SK-N-SH (cell line): Measurements from ENCODE around the gene MAD1L1. TPM values are rescaled to one million over a fixed set of nuclear protein-coding genes. Genes with fewer than 3 reads are reported as not detected.

Experiments
- CTCF ChIA-PET: fragments of 300-600, 350-600 bp; formaldehyde crosslinking; extraction: SDS; loops from one replicate; lab custom pipeline; 2021; lab: Yijun Ruan, JAX
- POLR2A ChIA-PET: fragments of 350-600 bp; sonication (Branson Sonifier 250); formaldehyde crosslinking; extraction: SDS; loops from one replicate; lab custom pipeline; 2020; ENCODE audit warnings: antibody characterized with exemption, inconsistent platforms; lab: Yijun Ruan, JAX
- DNase-seq: peaks from one replicate; pipeline ENCODE4 v3.0.0; 2012
- H2AFZ ChIP-seq: fragments of 200-600 bp; sonication (generic); 2 replicates; pipeline ENCODE4 v1.8.1; 2016; ENCODE audit warnings: antibody characterized with exemption, mild to moderate bottlenecking, low read depth
- H3F3A ChIP-seq: fragments of 200-600 bp; sonication (generic); replicated peaks from 2 replicates; pipeline ENCODE3; 2016; ENCODE audit warnings: antibody characterized with exemption, mild to moderate bottlenecking; ENCODE audit not compliant: insufficient read depth
- H3K27ac ChIP-seq, 2 experiments: fragments of 200-500 bp in 1 of 2; fragments of 200-600 bp in 1 of 2; sonication (Bioruptor generic) in 1 of 2; sonication (generic), shearing (Covaris generic) in 1 of 2; 2 replicates each; pipeline versions ENCODE4 v1.5.1 to v1.6.1; 2014 to 2016; ENCODE audit warnings: low read depth in 2 of 2, inconsistent platforms in 1 of 2, low read length in 1 of 2, mild to moderate bottlenecking in 1 of 2, mixed read lengths in 1 of 2
- H3K27me3 ChIP-seq: fragments of 200-600 bp; sonication (generic), shearing (Covaris generic); 2 replicates; pipeline ENCODE4 v1.6.1; 2016; ENCODE audit warnings: mixed run types; ENCODE audit not compliant: insufficient read depth
- H3K36me3 ChIP-seq, 2 experiments: fragments of 200-500 bp in 1 of 2; fragments of 200-600 bp in 1 of 2; sonication (Bioruptor generic) in 1 of 2; sonication (generic) in 1 of 2; replicated peaks in 1 of 2; 2 replicates each; pipeline versions ENCODE3 to v1.5.1; 2014 to 2016; ENCODE audit warnings: low read length in 1 of 2, mild to moderate bottlenecking in 1 of 2; ENCODE audit not compliant: insufficient read depth in 2 of 2, control insufficient read depth in 1 of 2
- H3K4me1 ChIP-seq, 2 experiments: fragments of 200-500 bp in 1 of 2; fragments of 200-600 bp in 1 of 2; sonication (Bioruptor generic) in 1 of 2; sonication (generic), shearing (Covaris generic) in 1 of 2; 2 replicates each; pipeline versions ENCODE4 v1.5.1 to v1.6.1; 2014 to 2016; ENCODE audit warnings: low read depth in 1 of 2, low read length in 1 of 2, mixed run types in 1 of 2; ENCODE audit not compliant: insufficient read depth in 2 of 2, control insufficient read depth in 1 of 2
- H3K4me2 ChIP-seq: fragments of 200-600 bp; sonication (generic), shearing (Covaris generic); 2 replicates; pipeline ENCODE4 v1.6.1; 2017; ENCODE audit warnings: mixed run types
- H3K4me3 ChIP-seq, 2 experiments: fragments of 200-500 bp in 1 of 2; fragments of 200-600 bp in 1 of 2; sonication (Bioruptor generic) in 1 of 2; sonication (generic), shearing (Covaris generic) in 1 of 2; 2 replicates each; pipeline versions ENCODE4 v1.5.1 to v1.8.1; 2014 to 2016; ENCODE audit warnings: low read depth in 2 of 2, inconsistent platforms in 1 of 2, low read length in 1 of 2, mild to moderate bottlenecking in 1 of 2, mixed read lengths in 1 of 2, moderate library complexity in 1 of 2
- H3K79me2 ChIP-seq: fragments of 200-600 bp; sonication (generic); 2 replicates; pipeline ENCODE4 v1.8.1; 2017; ENCODE audit warnings: mild to moderate bottlenecking; ENCODE audit not compliant: insufficient read depth
- H3K9ac ChIP-seq: fragments of 200-600 bp; sonication (generic); 2 replicates; pipeline ENCODE4 v1.6.1; 2017; ENCODE audit warnings: mixed run types
- H3K9me2 ChIP-seq: fragments of 200-600 bp; sonication (generic); 2 replicates; pipeline ENCODE4 v1.6.1; 2017; ENCODE audit warnings: mixed run types
- H3K9me3 ChIP-seq: fragments of 200-600 bp; sonication (generic); 2 replicates; pipeline ENCODE4 v1.6.1; 2017; ENCODE audit warnings: mixed run types, mild to moderate bottlenecking, moderate library complexity
- H4K20me1 ChIP-seq: fragments of 200-600 bp; sonication (generic); 2 replicates; pipeline ENCODE4 v1.6.1; 2017; ENCODE audit warnings: mild to moderate bottlenecking, mixed run types; ENCODE audit not compliant: insufficient read depth
- FOSL2 ChIP-seq: IDR thresholded peaks from 2 replicates; pipeline ENCODE4 v1.4.0; 2012; ENCODE audit warnings: low read depth, mild to moderate bottlenecking, moderate library complexity, borderline replicate concordance
- FOXM1 ChIP-seq: IDR thresholded peaks from 2 replicates; pipeline ENCODE4 v1.4.0; 2012; ENCODE audit warnings: low read depth, mild to moderate bottlenecking
- GATA2 ChIP-seq: sonication (generic); formaldehyde crosslinking; IDR thresholded peaks from 2 replicates; pipeline ENCODE4 v1.5.0; 2020; ENCODE audit warnings: mild to moderate bottlenecking, missing genetic modification reagents
- IRF3 ChIP-seq: fragments of 150-350 bp; IDR thresholded peaks from 2 replicates; pipeline ENCODE4 v1.6.1; 2016; ENCODE audit warnings: mild to moderate bottlenecking, low read depth, low read length
- RAD21 ChIP-seq: IDR thresholded peaks from 2 replicates; pipeline ENCODE4 v1.6.1; 2012; ENCODE audit warnings: mild to moderate bottlenecking, low read length
- WGBS: methylation state at CpG from one replicate; pipeline ENCODE4 v1.1.6; 2017; ENCODE audit warnings: low lambda C conversion rate; 5-methylcytosine and 5-hydroxymethylcytosine counted together
- polyA plus RNA-seq, 3 experiments: library from polyadenylated mRNA; depleted of rRNA; stranded (reverse); fragments of >200 nt; gene quantifications; 2 replicates each; pipeline ENCODE4 v1.2.3, GENCODE V29; 2012
- TF ChIP-seq, protein P1 (sequence below): fragments of 200-600 bp; sonication (generic); IDR thresholded peaks from 2 replicates; pipeline ENCODE4 v1.6.1; 2017; ENCODE audit warnings: antibody characterized with exemption, mild to moderate bottlenecking, moderate library complexity
- TF ChIP-seq, protein P2 (sequence below): fragments of 150-350 bp; IDR thresholded peaks from 2 replicates; pipeline ENCODE4 v1.6.1; 2017; ENCODE audit warnings: antibody characterized with exemption, low read length, low read depth, borderline replicate concordance

Gene MAD1L1
- polyA plus RNA-seq, 1 of the 3 experiments (the other 2 are of a cell fraction): 46.2 TPM

GRCh38 chr7:1963575-1963974 is 269.2 kb downstream of the MAD1L1 start (continued):
- no peak for TF ChIP-seq IRF3
- TF ChIP-seq GATA2 (CRISPR knock-in tag): no peak

- Histone ChIP-seq H4K20me1 (no peaks in the 10 kb centered on the region), H3K9me2 (no peaks in the 10 kb centered on the region), H3F3A (peaks cover 18% of the 10 kb centered on the region), H3K27me3 (no peaks in the 10 kb centered on the region), H3K36me3 (peaks cover 0 to 8% of the 10 kb centered on the region in 2 experiments), H3K79me2 (no peaks in the 10 kb centered on the region), H3K4me2 (no peak overlapping the region), H3K27ac (peak overlapping the region in 1 of 2 experiments; percentile 67; a peak in 2 of 4 replicates), H3K4me1 (peaks cover 0 to 8% of the 10 kb centered on the region in 2 experiments; a peak in 2 of 4 replicates), H3K9me3 (peaks cover 6% of the 10 kb centered on the region; the same call in 1 of the 2 replicates), H3K9ac (no peak overlapping the region), H3K4me3 (no peak overlapping the region), H2AFZ (no peak overlapping the region)
- CTCF ChIA-PET: interaction anchor here (0.6 to 1.1 kb wide), 3 partner anchors 13 to 366 kb away, joined by 3 read pairs; no protein-coding TSS in a partner anchor
- TF ChIP-seq FOSL2: peak; percentile 54
- TF ChIP-seq, protein P1, sequence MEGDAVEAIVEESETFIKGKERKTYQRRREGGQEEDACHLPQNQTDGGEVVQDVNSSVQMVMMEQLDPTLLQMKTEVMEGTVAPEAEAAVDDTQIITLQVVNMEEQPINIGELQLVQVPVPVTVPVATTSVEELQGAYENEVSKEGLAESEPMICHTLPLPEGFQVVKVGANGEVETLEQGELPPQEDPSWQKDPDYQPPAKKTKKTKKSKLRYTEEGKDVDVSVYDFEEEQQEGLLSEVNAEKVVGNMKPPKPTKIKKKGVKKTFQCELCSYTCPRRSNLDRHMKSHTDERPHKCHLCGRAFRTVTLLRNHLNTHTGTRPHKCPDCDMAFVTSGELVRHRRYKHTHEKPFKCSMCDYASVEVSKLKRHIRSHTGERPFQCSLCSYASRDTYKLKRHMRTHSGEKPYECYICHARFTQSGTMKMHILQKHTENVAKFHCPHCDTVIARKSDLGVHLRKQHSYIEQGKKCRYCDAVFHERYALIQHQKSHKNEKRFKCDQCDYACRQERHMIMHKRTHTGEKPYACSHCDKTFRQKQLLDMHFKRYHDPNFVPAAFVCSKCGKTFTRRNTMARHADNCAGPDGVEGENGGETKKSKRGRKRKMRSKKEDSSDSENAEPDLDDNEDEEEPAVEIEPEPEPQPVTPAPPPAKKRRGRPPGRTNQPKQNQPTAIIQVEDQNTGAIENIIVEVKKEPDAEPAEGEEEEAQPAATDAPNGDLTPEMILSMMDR: no peak
- no peak for TF ChIP-seq FOXM1
- TF ChIP-seq, protein P2, sequence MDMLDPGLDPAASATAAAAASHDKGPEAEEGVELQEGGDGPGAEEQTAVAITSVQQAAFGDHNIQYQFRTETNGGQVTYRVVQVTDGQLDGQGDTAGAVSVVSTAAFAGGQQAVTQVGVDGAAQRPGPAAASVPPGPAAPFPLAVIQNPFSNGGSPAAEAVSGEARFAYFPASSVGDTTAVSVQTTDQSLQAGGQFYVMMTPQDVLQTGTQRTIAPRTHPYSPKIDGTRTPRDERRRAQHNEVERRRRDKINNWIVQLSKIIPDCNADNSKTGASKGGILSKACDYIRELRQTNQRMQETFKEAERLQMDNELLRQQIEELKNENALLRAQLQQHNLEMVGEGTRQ: no peak
- POLR2A ChIA-PET: no interaction called here
- no peak for DNase-seq
- WGBS: 45% methylated on average over 15 of the region's 15 CpGs
These were observed 271.0 kb downstream of the MAD1L1 start for GRCh38 chr7:1961701-1962276.

DNA sequence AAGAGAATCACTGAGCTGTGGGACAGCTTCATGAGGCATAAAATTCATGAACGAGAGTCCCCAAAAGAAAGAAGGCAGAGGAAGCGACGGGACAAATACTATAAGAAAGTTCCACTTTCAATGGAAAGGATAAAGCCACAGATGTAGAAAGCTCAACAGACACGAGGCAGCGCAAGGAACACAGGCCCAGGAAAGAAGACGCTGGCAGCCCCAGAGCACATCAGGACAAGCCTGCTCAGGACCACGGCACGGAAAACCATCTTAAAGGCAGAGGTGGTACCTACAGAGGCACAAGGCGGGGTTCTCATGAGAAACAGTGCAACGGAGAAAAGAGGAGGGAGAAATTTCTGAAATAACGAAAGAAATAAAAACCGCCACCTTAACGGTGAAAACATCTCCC is 273.4 kb downstream of the MAD1L1 start:
- peaks cover 0 to 29% of the 10 kb centered on the region in 2 experiments; a peak in 2 of 4 replicates for H3K4me1 ChIP-seq
- H3K36me3 ChIP-seq: peaks cover 0 to 8% of the 10 kb centered on the region in 2 experiments
- no peak overlapping the region for H2AFZ ChIP-seq
- POLR2A ChIA-PET: no interaction called here
- no peak for DNase-seq
- H3K27ac ChIP-seq: no peak overlapping the region
- no peak overlapping the region for H3K4me2 ChIP-seq
- no peak for TF ChIP-seq RAD21
- H3K9ac ChIP-seq: no peak overlapping the region
- no peaks in the 10 kb centered on the region for H3K27me3 ChIP-seq
- no peaks in the 10 kb centered on the region for H3K9me2 ChIP-seq
- CTCF ChIA-PET: interaction anchor here (0.8 to 2.5 kb wide), 5 partner anchors 9 to 20 kb away, joined by 3 to 7 read pairs (median 4); no protein-coding TSS in a partner anchor
- H3F3A ChIP-seq: peaks cover 18% of the 10 kb centered on the region
- H3K9me3 ChIP-seq: peaks cover 6% of the 10 kb centered on the region; the same call in 1 of the 2 replicates
- no peak overlapping the region for H3K4me3 ChIP-seq
- no peaks in the 10 kb centered on the region for H3K79me2 ChIP-seq
- 93% methylated on average over 13 of the region's 13 CpGs for WGBS
- no peaks in the 10 kb centered on the region for H4K20me1 ChIP-seq
